Measurements from ENCODE around the gene SSTR3.

GRCh38 chr22:37242395-37242918, 30.2 kb upstream of the SSTR3 start:
- TF ChIP-seq CTCF (IDR thresholded peaks at IDR 0.05): no peak
- TF ChIP-seq POLR2A (IDR thresholded peaks at IDR 0.05): no peak
